Suprapubic skin (tissue), 4 donors: ENCODE data around the gene DLL4. TPM values are rescaled to one million over a fixed set of nuclear protein-coding genes. Genes with fewer than 3 reads are reported as not detected.
A peak's percentile ranks its signal among the peaks of the same experiment; 100 is the strongest.

Source experiments
- DNase-seq, 2 donors: peaks; one replicate each; pipeline ENCODE4 v3.0.0-alpha.2; 2019; ENCODE audit warnings: low spot score in 2 of 2
- H3K27ac ChIP-seq: fragments of 200-600 bp; sonication (generic); one replicate; pipeline ENCODE4 v1.5.1; 2019
- H3K27me3 ChIP-seq: fragments of 200-600 bp; sonication (generic); one replicate; pipeline ENCODE4 v1.5.1; 2019
- H3K36me3 ChIP-seq: fragments of 200-600 bp; sonication (generic); one replicate; pipeline ENCODE4 v1.5.1; 2019
- H3K4me1 ChIP-seq: fragments of 200-600 bp; sonication (generic); one replicate; pipeline ENCODE4 v1.5.1; 2019
- H3K4me3 ChIP-seq: fragments of 200-600 bp; sonication (generic); one replicate; pipeline ENCODE4 v1.5.1; 2019; ENCODE audit warnings: mild to moderate bottlenecking
- H3K9me3 ChIP-seq: fragments of 200-600 bp; sonication (generic); one replicate; pipeline ENCODE4 v1.5.1; 2019
- CTCF ChIP-seq, 2 donors: fragments of 200-600 bp in 1 of 2; fragments of 450-650 bp in 1 of 2; sonication (generic) in 1 of 2; IDR thresholded peaks; one replicate each; pipeline ENCODE4 v1.5.1; 2016 to 2019; ENCODE audit warnings: antibody characterized with exemption in 2 of 2, mild to moderate bottlenecking in 1 of 2, moderate library complexity in 1 of 2
- EP300 ChIP-seq: sonication (generic); formaldehyde crosslinking; IDR thresholded peaks from one replicate; pipeline ENCODE4 v1.6.1; 2017; ENCODE audit warnings: antibody characterized with exemption
- POLR2A ChIP-seq, 2 donors: fragments of 450-650 bp; IDR thresholded peaks; one replicate each; pipeline ENCODE4 v1.6.1; 2017; ENCODE audit warnings: antibody characterized with exemption in 2 of 2, mild to moderate bottlenecking in 2 of 2, moderate library complexity in 2 of 2
- POLR2AphosphoS5 ChIP-seq, 3 donors: sonication (generic); formaldehyde crosslinking; IDR thresholded peaks; one replicate each; pipeline ENCODE4 v1.6.1; 2017; ENCODE audit warnings: antibody characterized with exemption in 3 of 3
- WGBS: methylation state at CpG from one replicate; pipeline ENCODE4 v1.1.5; 2018; 5-methylcytosine and 5-hydroxymethylcytosine counted together
- total RNA-seq, 4 donors: library from RNA; depleted of rRNA; stranded (reverse); fragments of >200 nt; gene quantifications; one replicate each; pipeline ENCODE4 v1.1.0, GENCODE V29; 2016

DLL4 gene
- total RNA-seq, 4 donors from 2014 or later, result 0.47 to 5.3 (median 2.6) TPM

GRCh38 chr15:40893733-40894680 is 35.1 kb upstream of the DLL4 start, which contains the start of gene VPS18:
TSS of gene VPS18 (plus strand) at chr15:40894450. CDS start at chr15:40894769, 319 bp downstream.
- 3% methylated on average over 28 of the region's 55 CpGs for WGBS
- peaks cover 20% of the 10 kb centered on the region for H3K36me3 ChIP-seq
- H3K4me1 ChIP-seq, result peaks cover 24% of the 10 kb centered on the region
- no peak for TF ChIP-seq EP300
- TF ChIP-seq POLR2A (IDR thresholded peaks at IDR 0.05), result peak in 1 of 2 donors; percentile 10
- TF ChIP-seq POLR2AphosphoS5 (IDR thresholded peaks at IDR 0.05), result peak in 2 of 3 donors; percentile 72 to 91
- TF ChIP-seq CTCF (IDR thresholded peaks at IDR 0.05), result peak; percentile 97 to 99
- peak; percentile 99 for DNase-seq
- H3K27me3 ChIP-seq, result no peaks in the 10 kb centered on the region
- peak within 1 kb of the TSS; percentile 91 for H3K4me3 ChIP-seq
- H3K9me3 ChIP-seq, result no peaks in the 10 kb centered on the region
- H3K27ac ChIP-seq, result peak within 1 kb of the TSS; percentile 92

DNA sequence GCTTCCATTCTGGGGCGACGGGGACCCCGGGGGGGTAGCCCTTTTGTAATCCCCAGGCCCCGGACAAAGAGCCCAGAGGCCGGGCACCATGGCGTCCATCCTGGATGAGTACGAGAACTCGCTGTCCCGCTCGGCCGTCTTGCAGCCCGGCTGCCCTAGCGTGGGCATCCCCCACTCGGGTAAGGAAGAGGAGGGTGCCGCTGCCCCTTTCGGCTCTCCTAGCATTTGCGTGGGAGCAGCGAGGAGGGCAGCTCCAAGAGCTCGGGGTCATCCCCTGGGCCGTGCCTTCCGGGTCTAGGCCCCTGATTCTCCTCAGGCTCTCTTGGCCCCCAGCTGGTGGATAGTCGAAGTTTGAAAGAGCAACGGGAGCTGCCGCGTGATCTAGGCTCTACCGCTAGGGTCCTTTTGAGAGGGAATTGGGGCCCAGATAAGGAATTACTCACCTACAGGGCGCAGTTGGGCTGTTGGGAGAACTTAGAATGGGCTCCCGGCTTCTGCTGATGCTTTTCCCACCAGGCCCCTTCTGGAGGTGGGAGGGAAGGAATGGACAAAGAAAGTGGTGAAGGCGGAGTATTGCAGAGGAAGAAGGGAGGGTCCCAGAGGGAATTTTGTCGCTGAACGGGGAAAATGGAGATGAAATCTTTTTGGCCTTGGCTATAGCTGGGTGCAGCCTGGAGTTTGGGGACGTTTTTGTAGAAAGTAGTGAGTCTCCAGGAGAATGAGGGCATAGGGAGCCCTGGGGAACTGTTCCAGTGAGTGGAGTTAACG is 34.3 kb upstream of the DLL4 start:
- 2% methylated on average over 18 of the region's 33 CpGs for WGBS
- no peak for DNase-seq
- TF ChIP-seq POLR2AphosphoS5 (IDR thresholded peaks at IDR 0.05) (no peak), CTCF (IDR thresholded peaks at IDR 0.05) (peak; percentile 28 to 47), EP300 (no peak), POLR2A (IDR thresholded peaks at IDR 0.05) (no peak)
- Histone ChIP-seq H3K27ac (peak overlapping the region; percentile 92), H3K4me3 (peak overlapping the region; percentile 91), H3K36me3 (peaks cover 28% of the 10 kb centered on the region), H3K4me1 (peaks cover 24% of the 10 kb centered on the region), H3K9me3 (no peaks in the 10 kb centered on the region), H3K27me3 (no peaks in the 10 kb centered on the region)

GRCh38 chr15:40899536-40900207 is 29.5 kb upstream of the DLL4 start:
- H3K9me3 ChIP-seq, result no peaks in the 10 kb centered on the region
- H3K4me1 ChIP-seq, result peaks cover 50% of the 10 kb centered on the region
- no peak overlapping the region for H3K27ac ChIP-seq
- no peak overlapping the region for H3K4me3 ChIP-seq
- DNase-seq, result no peak
- TF ChIP-seq POLR2AphosphoS5 (IDR thresholded peaks at IDR 0.05) (no peak), POLR2A (IDR thresholded peaks at IDR 0.05) (no peak), EP300 (no peak), CTCF (IDR thresholded peaks at IDR 0.05) (no peak)
- 88% methylated on average over 8 of the region's 33 CpGs for WGBS
- peaks cover 68% of the 10 kb centered on the region for H3K36me3 ChIP-seq
- H3K27me3 ChIP-seq, result no peaks in the 10 kb centered on the region

DNA sequence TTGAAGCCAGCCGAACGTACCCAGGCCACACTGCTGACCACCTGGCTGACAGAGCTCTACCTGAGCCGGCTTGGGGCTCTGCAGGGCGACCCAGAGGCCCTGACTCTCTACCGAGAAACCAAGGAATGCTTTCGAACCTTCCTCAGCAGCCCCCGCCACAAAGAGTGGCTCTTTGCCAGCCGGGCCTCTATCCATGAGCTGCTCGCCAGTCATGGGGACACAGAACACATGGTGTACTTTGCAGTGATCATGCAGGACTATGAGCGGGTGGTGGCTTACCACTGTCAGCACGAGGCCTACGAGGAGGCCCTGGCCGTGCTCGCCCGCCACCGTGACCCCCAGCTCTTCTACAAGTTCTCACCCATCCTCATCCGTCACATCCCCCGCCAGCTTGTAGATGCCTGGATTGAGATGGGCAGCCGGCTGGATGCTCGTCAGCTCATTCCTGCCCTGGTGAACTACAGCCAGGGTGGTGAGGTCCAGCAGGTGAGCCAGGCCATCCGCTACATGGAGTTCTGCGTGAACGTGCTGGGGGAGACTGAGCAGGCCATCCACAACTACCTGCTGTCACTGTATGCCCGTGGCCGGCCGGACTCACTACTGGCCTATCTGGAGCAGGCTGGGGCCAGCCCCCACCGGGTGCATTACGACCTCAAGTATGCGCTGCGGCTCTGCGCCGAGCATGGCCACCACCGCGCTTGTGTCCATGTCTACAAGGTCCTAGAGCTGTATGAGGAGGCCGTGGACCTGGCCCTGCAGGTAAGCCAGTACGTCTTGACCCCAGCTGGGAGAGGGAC is 28.7 kb upstream of the DLL4 start:
- DNase-seq, result no peak
- Histone ChIP-seq H3K9me3 (no peaks in the 10 kb centered on the region), H3K27ac (no peak overlapping the region), H3K4me1 (peaks cover 47% of the 10 kb centered on the region), H3K27me3 (no peaks in the 10 kb centered on the region), H3K4me3 (no peak overlapping the region), H3K36me3 (peaks cover 70% of the 10 kb centered on the region)
- TF ChIP-seq EP300 (no peak), CTCF (IDR thresholded peaks at IDR 0.05) (no peak)
- 90% methylated on average over 28 of the region's 36 CpGs for WGBS
